Neural progenitor cell (in vitro differentiated cells): Measurements from ENCODE around the gene FAM174A. TPM values are rescaled to one million over a fixed set of nuclear protein-coding genes. Genes with fewer than 3 reads are reported as not detected.

Experiments used
- DNase-seq: peaks from one replicate; pipeline ENCODE4 v3.0.0-alpha.2; 2016; ENCODE audit warnings: low spot score
- H2AFZ ChIP-seq: fragments of 200-600 bp; sonication (generic); replicated peaks from 2 replicates; pipeline ENCODE4 v1.6.1; 2016; ENCODE audit warnings: antibody characterized with exemption
- H3F3A ChIP-seq: fragments of 200-600 bp; sonication (generic); 2 replicates; pipeline ENCODE4 v1.6.1; 2016; ENCODE audit warnings: antibody characterized with exemption, low read depth
- H3K27ac ChIP-seq: fragments of 200-600 bp; sonication (generic); 2 replicates; pipeline ENCODE4 v1.5.1; 2016; ENCODE audit warnings: mild to moderate bottlenecking
- H3K27me3 ChIP-seq: fragments of 200-600 bp; sonication (generic); 2 replicates; pipeline ENCODE4 v1.6.1; 2016; ENCODE audit warnings: mild to moderate bottlenecking, moderate library complexity
- H3K36me3 ChIP-seq: fragments of 200-600 bp; sonication (generic); 2 replicates; pipeline ENCODE4 v1.5.1; 2016
- H3K4me1 ChIP-seq: fragments of 200-600 bp; sonication (generic); 2 replicates; pipeline ENCODE4 v1.6.1; 2016; ENCODE audit warnings: mixed run types
- H3K4me2 ChIP-seq: fragments of 200-600 bp; sonication (generic); 2 replicates; pipeline ENCODE4 v1.6.1; 2016
- H3K4me3 ChIP-seq: fragments of 200-600 bp; sonication (generic); 2 replicates; pipeline ENCODE4 v1.5.1; 2016
- H3K79me2 ChIP-seq: fragments of 200-600 bp; sonication (generic); 2 replicates; pipeline ENCODE4 v1.6.1; 2016; ENCODE audit warnings: low read depth
- H3K9ac ChIP-seq: fragments of 200-600 bp; sonication (generic); 2 replicates; pipeline ENCODE4 v1.6.1; 2016
- H3K9me3 ChIP-seq: fragments of 200-600 bp; sonication (generic); 2 replicates; pipeline ENCODE4 v1.5.1; 2016; ENCODE audit warnings: low read depth
- H4K20me1 ChIP-seq: fragments of 200-600 bp; sonication (generic); 2 replicates; pipeline ENCODE4 v1.6.1; 2016; ENCODE audit warnings: low read depth
- H3K27ac Mint-ChIP-seq: 3 replicates; pipeline ENCODE4 v1.8.0; 2021; ENCODE audit warnings: mixed read lengths
- H3K27me3 Mint-ChIP-seq: 2 replicates; pipeline ENCODE4 v1.8.0; 2022; ENCODE audit warnings: low read depth, mild to moderate bottlenecking, inconsistent platforms, moderate library complexity, mixed read lengths; ENCODE audit not compliant: insufficient read depth
- H3K36me3 Mint-ChIP-seq: 3 replicates; pipeline ENCODE4 v1.8.0; 2021; ENCODE audit warnings: mixed read lengths
- H3K4me1 Mint-ChIP-seq: 3 replicates; pipeline ENCODE4 v1.8.0; 2021; ENCODE audit warnings: mixed read lengths
- H3K4me3 Mint-ChIP-seq: 3 replicates; pipeline ENCODE4 v1.8.0; 2021; ENCODE audit warnings: mild to moderate bottlenecking, moderate library complexity, mixed read lengths
- H3K9me3 Mint-ChIP-seq: 3 replicates; pipeline ENCODE4 v1.8.0; 2020; ENCODE audit warnings: mixed read lengths
- CTCF ChIP-seq: fragments of 200-600 bp; sonication (generic); IDR thresholded peaks from 2 replicates; pipeline ENCODE4 v1.5.1; 2017; ENCODE audit warnings: antibody characterized with exemption, mild to moderate bottlenecking
- EZH2 ChIP-seq: fragments of 200-600 bp; sonication (generic); IDR thresholded peaks from 2 replicates; pipeline ENCODE4 v1.6.1; 2017; ENCODE audit warnings: antibody characterized with exemption, mild to moderate bottlenecking, moderate library complexity
- EZH2phosphoT487 ChIP-seq: fragments of 200-600 bp; sonication (generic); IDR thresholded peaks from 2 replicates; pipeline ENCODE4 v1.6.1; 2017; ENCODE audit warnings: antibody characterized with exemption
- total RNA-seq: library from RNA; depleted of rRNA; stranded (reverse); fragments of >200 nt; gene quantifications from 2 replicates; pipeline ENCODE4 v1.2.3, GENCODE V29; 2015; ENCODE audit warnings: low replicate concordance

Gene FAM174A
- total RNA-seq, 1 donor from 2014 or later = 7.8 TPM

GRCh38 chr5:100542086-100542485 is 6.9 kb downstream of the FAM174A start:
- no peak overlapping the region for H2AFZ ChIP-seq
- no peaks in the 10 kb centered on the region for H3K27me3 ChIP-seq
- Mint-ChIP-seq H3K9me3 (no peaks in the 10 kb centered on the region), H3K4me3 (no peak overlapping the region), H3K27ac (no peak overlapping the region), H3K4me1 (peaks cover 2% of the 10 kb centered on the region), H3K27me3 (no peaks in the 10 kb centered on the region), H3K36me3 (no peaks in the 10 kb centered on the region)
- H3K36me3 ChIP-seq = no peaks in the 10 kb centered on the region
- no peak overlapping the region for H3K27ac ChIP-seq
- TF ChIP-seq EZH2 (no peak), CTCF (no peak), EZH2phosphoT487 (no peak)
- no peak overlapping the region for H3K4me3 ChIP-seq
- H3K4me1 ChIP-seq = no peaks in the 10 kb centered on the region
- no peak for DNase-seq
- no peak overlapping the region for H3K4me2 ChIP-seq
- H3K9ac ChIP-seq = no peak overlapping the region
- H3F3A ChIP-seq = no peaks in the 10 kb centered on the region
- no peaks in the 10 kb centered on the region for H4K20me1 ChIP-seq
- H3K79me2 ChIP-seq = no peaks in the 10 kb centered on the region
- H3K9me3 ChIP-seq = no peaks in the 10 kb centered on the region

- H3K79me2 ChIP-seq = no peaks in the 10 kb centered on the region
- Mint-ChIP-seq H3K9me3 (no peaks in the 10 kb centered on the region), H3K27ac (no peak overlapping the region), H3K4me3 (no peak overlapping the region), H3K4me1 (no peaks in the 10 kb centered on the region), H3K27me3 (no peaks in the 10 kb centered on the region), H3K36me3 (no peaks in the 10 kb centered on the region)
- H3K4me1 ChIP-seq = no peaks in the 10 kb centered on the region
- no peaks in the 10 kb centered on the region for H3K27me3 ChIP-seq
- no peak overlapping the region for H2AFZ ChIP-seq
- H4K20me1 ChIP-seq = no peaks in the 10 kb centered on the region
- no peak overlapping the region for H3K4me3 ChIP-seq
- TF ChIP-seq EZH2 = no peak
- no peak for TF ChIP-seq CTCF
- H3K9me3 ChIP-seq = no peaks in the 10 kb centered on the region
- no peak overlapping the region for H3K9ac ChIP-seq
- H3F3A ChIP-seq = no peaks in the 10 kb centered on the region
- no peak overlapping the region for H3K4me2 ChIP-seq
- H3K36me3 ChIP-seq = no peaks in the 10 kb centered on the region
- no peak for DNase-seq
- no peak overlapping the region for H3K27ac ChIP-seq
Measured at GRCh38 chr5:100546001-100546400, 10.8 kb downstream of the FAM174A start.

GRCh38 chr5:100550531-100551051 is 15.4 kb downstream of the FAM174A start:
- no peaks in the 10 kb centered on the region for H3K27me3 Mint-ChIP-seq
- no peak overlapping the region for H3K27ac Mint-ChIP-seq
- H3K9me3 ChIP-seq = no peaks in the 10 kb centered on the region
- H3K36me3 Mint-ChIP-seq = no peaks in the 10 kb centered on the region
- no peaks in the 10 kb centered on the region for H3F3A ChIP-seq
- no peak for TF ChIP-seq CTCF
- TF ChIP-seq EZH2phosphoT487 = no peak
- H4K20me1 ChIP-seq = no peaks in the 10 kb centered on the region
- no peak overlapping the region for H3K4me3 Mint-ChIP-seq
- no peaks in the 10 kb centered on the region for H3K79me2 ChIP-seq
- no peak overlapping the region for H3K4me2 ChIP-seq
- no peak overlapping the region for H3K27ac ChIP-seq
- H3K9ac ChIP-seq = no peak overlapping the region
- no peaks in the 10 kb centered on the region for H3K36me3 ChIP-seq
- H3K27me3 ChIP-seq = no peaks in the 10 kb centered on the region
- H3K4me3 ChIP-seq = no peak overlapping the region
- no peaks in the 10 kb centered on the region for H3K4me1 Mint-ChIP-seq
- no peak for DNase-seq
- H3K4me1 ChIP-seq = no peaks in the 10 kb centered on the region
- H2AFZ ChIP-seq = no peak overlapping the region
- peaks cover 2% of the 10 kb centered on the region for H3K9me3 Mint-ChIP-seq
